ENCODE results near the gene TLR9.
A peak's percentile ranks its signal among the peaks of the same experiment; 100 is the strongest.

TLR9 gene

GRCh38 chr3:52247409-52248164, 22.1 kb upstream of the TLR9 start:
- H3K27me3 ChIP-seq = no peaks in the 10 kb centered on the region
- peak overlapping the region; percentile 15; the same call in 1 of the 2 replicates for H3K27ac ChIP-seq
- H3K36me3 ChIP-seq = peaks cover 47% of the 10 kb centered on the region
- H3K9me3 ChIP-seq = no peaks in the 10 kb centered on the region
- H3K4me3 ChIP-seq = no peak overlapping the region
- no peak for TF ChIP-seq Cebpa-rat (IDR thresholded peaks at IDR 0.05)
- H3K9ac ChIP-seq = no peak overlapping the region
- peaks cover 49% of the 10 kb centered on the region for H3K4me1 ChIP-seq
- peaks cover 16% of the 10 kb centered on the region for H4K20me1 ChIP-seq
- H3K4me2 ChIP-seq = no peak overlapping the region

- Histone ChIP-seq H3K4me1 (peaks cover 50% of the 10 kb centered on the region), H3K4me2 (peak overlapping the region; percentile 91), H3K27ac (peak overlapping the region; percentile 88; the same call in 1 of the 2 replicates), H3K36me3 (peaks cover 42% of the 10 kb centered on the region), H3K4me3 (no peak overlapping the region), H3K27me3 (no peaks in the 10 kb centered on the region), H3K9ac (no peak overlapping the region), H4K20me1 (peaks cover 16% of the 10 kb centered on the region), H3K9me3 (no peaks in the 10 kb centered on the region)
- no peak for TF ChIP-seq Cebpa-rat (IDR thresholded peaks at IDR 0.05)
These were observed 21.4 kb upstream of the TLR9 start for GRCh38 chr3:52246728-52247408.

GRCh38 chr3:52246264-52246620, 20.8 kb upstream of the TLR9 start:
- Histone ChIP-seq H4K20me1 (peaks cover 16% of the 10 kb centered on the region), H3K4me2 (peak overlapping the region; percentile 91), H3K27me3 (no peaks in the 10 kb centered on the region), H3K27ac (peak overlapping the region; percentile 88), H3K9ac (peak overlapping the region; percentile 81), H3K4me1 (peaks cover 54% of the 10 kb centered on the region), H3K4me3 (peak overlapping the region; percentile 67), H3K9me3 (no peaks in the 10 kb centered on the region), H3K36me3 (peaks cover 35% of the 10 kb centered on the region)
- TF ChIP-seq Cebpa-rat (IDR thresholded peaks at IDR 0.05) = no peak

- H3K27me3 ChIP-seq = no peaks in the 10 kb centered on the region
- H3K4me1 ChIP-seq = peaks cover 54% of the 10 kb centered on the region
- peaks cover 29% of the 10 kb centered on the region for H3K36me3 ChIP-seq
- peak within 1 kb of the TSS; percentile 67 for H3K4me3 ChIP-seq
- H3K9ac ChIP-seq = peak within 1 kb of the TSS; percentile 81
- no peaks in the 10 kb centered on the region for H3K9me3 ChIP-seq
- TF ChIP-seq Cebpa-rat (IDR thresholded peaks at IDR 0.05) = no peak
- peaks cover 16% of the 10 kb centered on the region for H4K20me1 ChIP-seq
- H3K27ac ChIP-seq = peak within 1 kb of the TSS; percentile 88
- peak within 1 kb of the TSS; percentile 91 for H3K4me2 ChIP-seq
These were observed 20.1 kb upstream of the TLR9 start, which contains the start of gene PPM1M for GRCh38 chr3:52245322-52246263. Gene PPM1M (plus strand): TSS chr3:52245759. CDS start chr3:52245825, 66 bp downstream.

- H3K4me1 ChIP-seq = peaks cover 63% of the 10 kb centered on the region
- H3K27me3 ChIP-seq = no peaks in the 10 kb centered on the region
- 0 out of 2 replicates have a peak, but pooled peaks cover 2% of the 10 kb centered on the region for H4K20me1 ChIP-seq
- no peaks in the 10 kb centered on the region for H3K9me3 ChIP-seq
- peak overlapping the region; percentile 91 for H3K4me2 ChIP-seq
- H3K27ac ChIP-seq = peak overlapping the region; percentile 88
- peak overlapping the region; percentile 43; the same call in 1 of the 2 replicates for H3K9ac ChIP-seq
- no peak overlapping the region for H3K4me3 ChIP-seq
- peaks cover 13% of the 10 kb centered on the region for H3K36me3 ChIP-seq
- TF ChIP-seq Cebpa-rat (IDR thresholded peaks at IDR 0.05) = no peak
These were observed 18.6 kb upstream of the TLR9 start for GRCh38 chr3:52243791-52244628.

GRCh38 chr3:52242039-52242438, 16.6 kb upstream of the TLR9 start:
- Histone ChIP-seq H3K4me1 (peaks cover 77% of the 10 kb centered on the region), H3K36me3 (no peaks in the 10 kb centered on the region), H4K20me1 (peaks cover 15% of the 10 kb centered on the region), H3K4me2 (no peak overlapping the region), H3K9me3 (no peaks in the 10 kb centered on the region), H3K9ac (no peak overlapping the region), H3K27me3 (no peaks in the 10 kb centered on the region), H3K27ac (0 out of 2 replicates have a peak overlapping the region, but pooled peaks have one; percentile 20), H3K4me3 (no peak overlapping the region)
- no peak for TF ChIP-seq Cebpa-rat (IDR thresholded peaks at IDR 0.05)

- peak overlapping the region; percentile 90 for H3K4me2 ChIP-seq
- peaks cover 24% of the 10 kb centered on the region for H4K20me1 ChIP-seq
- no peak for TF ChIP-seq Cebpa-rat (IDR thresholded peaks at IDR 0.05)
- no peak overlapping the region for H3K4me3 ChIP-seq
- peak overlapping the region; percentile 98; the same call in 1 of the 2 replicates for H3K27ac ChIP-seq
- H3K36me3 ChIP-seq = no peaks in the 10 kb centered on the region
- peaks cover 77% of the 10 kb centered on the region for H3K4me1 ChIP-seq
- no peaks in the 10 kb centered on the region for H3K27me3 ChIP-seq
- H3K9ac ChIP-seq = no peak overlapping the region
- H3K9me3 ChIP-seq = no peaks in the 10 kb centered on the region
These were observed 15.5 kb upstream of the TLR9 start for GRCh38 chr3:52240886-52241370.

- Histone ChIP-seq H3K27me3 (no peaks in the 10 kb centered on the region), H3K4me2 (peak overlapping the region; percentile 90), H3K4me1 (peaks cover 77% of the 10 kb centered on the region), H3K36me3 (0 out of 2 replicates have a peak, but pooled peaks cover 4% of the 10 kb centered on the region), H3K4me3 (peak overlapping the region; percentile 95), H3K9ac (peak overlapping the region; percentile 97), H4K20me1 (peaks cover 24% of the 10 kb centered on the region), H3K27ac (peak overlapping the region; percentile 98), H3K9me3 (no peaks in the 10 kb centered on the region)
- TF ChIP-seq Cebpa-rat (IDR thresholded peaks at IDR 0.05) = no peak
These were observed 14.8 kb upstream of the TLR9 start for GRCh38 chr3:52240059-52240885.

All from BLaER1 (cell line).